ENCODE data around the gene SLC12A7.

Gene SLC12A7

DNA sequence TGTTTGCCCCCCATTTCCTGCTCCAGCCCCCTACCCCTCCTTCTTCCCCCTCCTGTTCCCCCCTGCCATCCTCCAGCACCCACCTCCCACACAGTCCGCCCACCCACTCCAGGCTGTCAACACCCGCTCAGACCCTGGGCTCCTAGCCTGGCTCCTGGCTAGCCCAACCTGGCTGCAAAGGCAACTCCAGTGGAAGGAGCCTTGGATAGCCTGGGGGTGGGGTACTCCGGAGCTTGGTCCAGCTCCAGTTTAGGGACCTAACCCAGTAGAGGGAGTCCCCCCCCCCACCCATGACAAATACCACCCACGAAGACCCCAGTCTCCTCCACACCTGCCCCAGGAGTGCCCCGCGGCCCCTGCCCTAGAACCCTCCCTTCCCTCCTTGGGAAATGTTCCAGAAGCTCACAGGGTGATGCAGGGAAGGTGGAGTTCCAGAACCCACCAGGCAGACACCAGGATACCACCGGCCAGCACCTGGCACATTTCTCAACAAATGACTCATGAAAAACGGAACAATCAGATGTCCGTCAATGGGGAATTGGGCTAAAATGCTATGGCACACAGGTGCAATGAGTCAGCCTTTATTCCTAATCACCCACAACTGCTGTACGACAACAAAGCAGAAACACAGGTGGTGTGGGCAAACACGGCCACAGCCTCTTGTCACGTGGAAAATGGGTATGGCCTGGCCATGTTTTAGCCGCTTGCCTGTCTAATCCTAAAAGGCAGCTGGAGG lies 901 bp upstream of the SLC12A7 start:
- DNase-seq, result no peak

GRCh38 chr5:1111241-1111726 lies 579 bp downstream of the SLC12A7 start:
- DNase-seq, result peak in 3 of 58 donors; percentile 5 to 38 (median 34)

DNA sequence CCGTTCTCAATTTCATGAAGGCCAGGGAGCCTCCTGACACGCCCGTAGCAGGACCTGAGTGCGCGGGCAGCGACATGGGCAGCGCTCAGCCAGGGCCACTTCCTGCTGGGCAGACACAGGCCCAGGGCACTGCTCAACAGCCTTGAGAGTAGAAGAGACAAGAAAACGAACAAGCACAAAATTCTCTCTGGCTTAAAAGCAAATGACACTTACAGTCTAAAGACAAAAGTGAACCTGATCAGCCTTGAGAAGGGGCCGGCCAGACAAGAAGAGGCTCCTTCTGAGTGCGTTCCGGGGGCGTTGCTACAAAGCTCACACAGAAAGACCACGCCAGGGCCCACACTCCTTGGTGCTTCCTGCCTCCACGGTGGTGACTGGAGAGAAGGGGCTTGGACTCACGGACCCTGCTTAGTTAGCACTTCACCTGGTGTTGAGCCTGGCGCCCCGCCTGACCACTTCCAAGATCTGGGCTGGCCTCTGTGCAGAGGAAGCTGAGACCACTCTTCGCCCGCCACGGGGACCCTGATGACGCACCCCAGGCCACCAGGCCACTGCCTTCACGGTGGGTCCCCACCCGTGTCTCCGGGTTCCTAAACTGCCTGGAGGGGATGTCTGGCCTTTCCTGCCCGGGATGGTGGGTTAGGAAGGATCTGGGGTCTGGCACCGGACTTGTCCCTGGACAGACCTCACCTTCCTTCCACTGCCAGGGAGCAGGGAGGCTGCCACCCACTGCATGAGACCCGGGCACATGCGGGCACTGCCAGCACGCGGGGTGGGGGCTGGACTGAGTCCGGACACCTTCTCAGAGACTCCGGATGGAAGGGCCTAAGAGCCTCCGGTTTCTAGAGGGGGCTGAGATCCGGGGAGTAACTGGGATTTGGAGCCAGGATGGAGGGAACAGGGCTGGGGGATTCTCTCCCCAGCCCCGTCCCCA lies 1.3 kb downstream of the SLC12A7 start:
- peak in 2 of 58 donors; percentile 9 to 26 for DNase-seq

DNA sequence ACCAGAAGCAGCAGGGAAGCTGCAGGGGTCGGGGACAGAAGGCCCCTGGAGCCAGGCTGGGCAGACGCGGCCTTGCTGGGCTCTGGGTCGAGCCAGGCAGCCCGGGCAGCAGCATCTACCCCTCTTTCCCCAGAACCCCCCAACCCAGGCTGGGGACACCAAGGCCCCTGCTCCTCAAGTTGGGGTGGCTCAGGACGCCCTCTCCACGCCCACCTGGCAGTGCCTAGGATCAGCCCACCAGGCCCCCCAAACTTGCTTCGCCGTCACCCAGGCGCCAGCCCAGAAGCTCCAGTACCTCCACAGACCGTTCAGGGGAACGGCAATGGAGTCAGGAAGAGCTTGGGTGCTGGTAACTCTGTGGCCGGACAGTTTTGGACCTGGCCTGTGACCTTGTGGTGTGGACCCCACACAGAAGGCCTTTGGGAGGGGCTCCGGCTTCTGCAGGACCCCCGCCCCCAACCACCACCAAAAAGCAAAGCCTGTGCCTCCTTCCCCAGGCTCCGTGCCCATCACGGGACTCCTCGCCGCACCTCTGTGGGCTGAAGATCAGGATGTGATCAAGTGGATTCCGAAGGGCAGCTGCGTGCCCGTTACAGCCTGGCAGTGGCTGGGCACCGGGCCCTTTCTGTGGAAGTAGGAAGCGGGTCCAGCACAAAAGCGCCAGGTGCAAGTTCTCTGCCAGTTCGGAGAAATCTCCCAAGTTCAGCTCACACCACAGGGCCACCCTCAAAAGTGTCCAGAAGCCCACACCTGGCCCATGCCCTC lies 2.1 kb downstream of the SLC12A7 start:
- DNase-seq, result no peak

DNA sequence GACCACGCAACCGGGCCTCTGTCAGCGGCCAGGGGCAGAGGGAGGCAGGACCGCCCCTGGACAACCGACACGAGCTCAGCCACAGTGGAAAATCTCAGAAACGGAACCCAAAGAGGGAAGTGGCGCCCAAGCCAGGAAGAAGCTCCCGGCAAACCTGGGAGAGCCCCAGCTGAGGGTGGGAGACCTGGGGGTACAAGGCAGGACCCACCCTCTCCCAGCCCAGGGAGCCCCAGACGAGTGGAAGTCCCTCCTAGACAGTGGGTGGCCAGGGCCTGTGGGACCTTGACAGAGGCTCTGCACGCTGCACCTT lies 3.0 kb downstream of the SLC12A7 start:
- peak in 7 of 58 donors; percentile 12 to 37 (median 19) for DNase-seq

- no peak for DNase-seq
These were observed 3.6 kb downstream of the SLC12A7 start for GRCh38 chr5:1108023-1108864.

- no peak for DNase-seq
These were observed 4.5 kb downstream of the SLC12A7 start for GRCh38 chr5:1107167-1108022.

GRCh38 chr5:1106385-1107166 lies 5.3 kb downstream of the SLC12A7 start:
- DNase-seq, result no peak

GRCh38 chr5:1105350-1106265 lies 6.3 kb downstream of the SLC12A7 start:
- no peak for DNase-seq

DNA sequence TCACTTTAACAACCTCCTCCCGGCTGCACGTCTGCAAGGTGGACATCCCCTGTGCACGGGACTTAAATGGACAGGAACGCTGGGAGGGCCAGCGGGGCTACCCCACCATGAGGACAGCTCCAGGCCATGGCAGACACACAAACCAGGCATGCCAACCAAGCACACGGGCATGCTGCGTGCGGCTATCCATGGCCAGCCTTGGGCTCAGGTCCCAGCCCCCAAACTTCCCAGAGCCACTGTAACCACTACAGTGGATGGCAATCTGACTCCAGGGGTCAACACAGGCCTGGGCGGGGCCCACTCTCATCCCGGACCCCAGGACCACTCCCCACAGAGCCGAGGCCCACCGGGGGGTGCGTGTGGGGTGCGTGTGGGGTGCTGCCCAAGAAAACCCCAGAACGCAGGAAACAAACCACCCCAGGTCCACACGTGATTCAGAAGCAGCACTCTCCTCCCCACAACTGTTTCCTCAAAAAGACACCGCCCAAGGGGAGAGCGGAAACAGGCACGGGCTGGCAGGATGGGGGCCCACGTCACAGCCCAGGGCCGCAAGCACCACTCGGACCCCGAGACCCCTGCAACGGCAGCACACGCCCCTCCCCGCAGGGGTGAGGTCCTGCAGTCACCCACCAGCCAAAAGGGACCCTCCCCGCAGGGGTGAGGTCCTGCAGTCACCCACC lies 7.4 kb downstream of the SLC12A7 start:
- DNase-seq, result no peak

- DNase-seq, result peak in 16 of 58 donors; percentile 6 to 42 (median 19)
These were observed 8.1 kb downstream of the SLC12A7 start for GRCh38 chr5:1103505-1104326.

DNA sequence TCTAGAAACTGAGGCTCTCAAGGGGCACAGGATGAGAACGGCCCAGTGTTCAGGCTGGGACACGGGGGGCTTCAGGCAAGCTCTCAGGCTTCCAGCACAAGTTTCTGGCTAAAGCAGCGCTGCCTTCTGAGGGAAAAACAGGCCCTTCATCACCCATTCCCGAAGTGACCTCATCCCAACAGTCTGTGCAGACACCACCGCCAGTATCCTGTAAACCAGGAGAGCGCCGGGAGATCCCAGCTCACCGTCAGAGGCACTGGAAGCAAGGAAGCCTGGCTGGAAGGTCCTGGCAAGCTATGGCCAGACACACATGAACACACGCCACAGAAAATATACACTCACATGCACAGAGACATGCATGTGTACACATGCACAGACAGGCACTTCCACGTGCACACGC lies 8.8 kb downstream of the SLC12A7 start:
- DNase-seq, result no peak

GRCh38 chr5:1101961-1102713 lies 9.7 kb downstream of the SLC12A7 start:
- no peak for DNase-seq

- DNase-seq, result no peak
These were observed 10.9 kb downstream of the SLC12A7 start for GRCh38 chr5:1100664-1101574.

All from anterior cingulate cortex (tissue), 58 donors.